HEK293 (cell line): ENCODE measurements around the gene KIF13A.
A peak's percentile ranks its signal among the peaks of the same experiment; 100 is the strongest.

ENCODE experiments used
- HOXD13 ChIP-seq: sonication (generic); formaldehyde crosslinking; IDR thresholded peaks from 2 replicates; pipeline ENCODE4 v1.8.0; 2022; ENCODE audit warnings: missing genetic modification reagents, borderline replicate concordance
- KLF1 ChIP-seq: fragments of 450-650 bp; formaldehyde crosslinking; IDR thresholded peaks from 2 replicates; pipeline ENCODE4 v1.5.1; 2016; ENCODE audit warnings: missing biosample characterization, missing genetic modification characterization
- MZF1 ChIP-seq: fragments of 450-650 bp; formaldehyde crosslinking; IDR thresholded peaks from 2 replicates; pipeline ENCODE4 v1.5.1; 2017; ENCODE audit warnings: missing biosample characterization, missing genetic modification characterization, borderline replicate concordance
- OSR2 ChIP-seq: fragments of 450-650 bp; formaldehyde crosslinking; IDR thresholded peaks from 2 replicates; pipeline ENCODE4 v1.5.1; 2016; ENCODE audit warnings: missing biosample characterization, missing genetic modification characterization
- REPIN1 ChIP-seq: fragments of 450-650 bp; formaldehyde crosslinking; IDR thresholded peaks from 2 replicates; pipeline ENCODE4 v1.5.1; 2017; ENCODE audit warnings: missing biosample characterization, missing genetic modification characterization, low read depth
- SCRT1 ChIP-seq: fragments of 450-650 bp; formaldehyde crosslinking; IDR thresholded peaks from 2 replicates; pipeline ENCODE4 v1.5.1; 2016; ENCODE audit warnings: missing biosample characterization, missing genetic modification characterization, borderline replicate concordance
- SCRT2 ChIP-seq: fragments of 450-650 bp; formaldehyde crosslinking; IDR thresholded peaks from 2 replicates; pipeline ENCODE4 v1.5.1; 2016; ENCODE audit warnings: missing biosample characterization, missing genetic modification characterization
- ZBTB26 ChIP-seq: fragments of 450-650 bp; formaldehyde crosslinking; optimal IDR thresholded peaks from 2 replicates; pipeline ENCODE3; 2016; ENCODE audit warnings: missing biosample characterization, mild to moderate bottlenecking, missing genetic modification characterization
- ZIC2 ChIP-seq: fragments of 450-650 bp; formaldehyde crosslinking; IDR thresholded peaks from 2 replicates; pipeline ENCODE4 v1.5.1; 2016; ENCODE audit warnings: missing biosample characterization, missing genetic modification characterization
- ZNF132 ChIP-seq: fragments of 450-650 bp; formaldehyde crosslinking; IDR thresholded peaks from 2 replicates; pipeline ENCODE4 v1.5.1; 2017; ENCODE audit warnings: missing biosample characterization, missing genetic modification characterization, borderline replicate concordance
- ZNF133 ChIP-seq: fragments of 450-650 bp; formaldehyde crosslinking; IDR thresholded peaks from 2 replicates; pipeline ENCODE4 v1.5.1; 2016; ENCODE audit warnings: missing biosample characterization, missing genetic modification characterization
- ZNF140 ChIP-seq: fragments of 450-650 bp; formaldehyde crosslinking; IDR thresholded peaks from 2 replicates; pipeline ENCODE4 v1.5.1; 2016; ENCODE audit warnings: missing biosample characterization, missing genetic modification characterization
- ZNF2 ChIP-seq: fragments of 450-650 bp; formaldehyde crosslinking; IDR thresholded peaks from 2 replicates; pipeline ENCODE4 v1.5.1; 2016; ENCODE audit warnings: missing biosample characterization, missing genetic modification characterization
- ZNF202 ChIP-seq: fragments of 450-650 bp; formaldehyde crosslinking; IDR thresholded peaks from 2 replicates; pipeline ENCODE4 v1.5.1; 2016; ENCODE audit warnings: missing biosample characterization, missing genetic modification characterization, borderline replicate concordance
- ZNF350 ChIP-seq: fragments of 450-650 bp; formaldehyde crosslinking; IDR thresholded peaks from 2 replicates; pipeline ENCODE4 v1.5.0; 2017; ENCODE audit warnings: missing biosample characterization, mild to moderate bottlenecking, missing genetic modification characterization
- ZNF426 ChIP-seq: fragments of 450-650 bp; formaldehyde crosslinking; IDR thresholded peaks from 2 replicates; pipeline ENCODE4 v1.5.1; 2017; ENCODE audit warnings: missing biosample characterization, missing genetic modification characterization, mild to moderate bottlenecking, inconsistent platforms, moderate library complexity
- ZNF433 ChIP-seq: fragments of 450-650 bp; formaldehyde crosslinking; IDR thresholded peaks from 2 replicates; pipeline ENCODE4 v1.5.1; 2016; ENCODE audit warnings: missing biosample characterization, missing genetic modification characterization, low read depth
- ZNF530 ChIP-seq: fragments of 450-650 bp; formaldehyde crosslinking; IDR thresholded peaks from 2 replicates; pipeline ENCODE4 v1.5.1; 2016; ENCODE audit warnings: low read depth, missing biosample characterization, missing genetic modification characterization
- ZNF623 ChIP-seq: fragments of 450-650 bp; formaldehyde crosslinking; IDR thresholded peaks from 2 replicates; pipeline ENCODE4 v1.5.1; 2016; ENCODE audit warnings: missing biosample characterization, missing genetic modification characterization
- ZNF658 ChIP-seq: fragments of 450-650 bp; formaldehyde crosslinking; IDR thresholded peaks from 2 replicates; pipeline ENCODE4; 2016; ENCODE audit warnings: missing biosample characterization, missing genetic modification characterization
- ZNF670 ChIP-seq: fragments of 450-650 bp; formaldehyde crosslinking; IDR thresholded peaks from 2 replicates; pipeline ENCODE4 v1.5.1; 2016; ENCODE audit warnings: missing biosample characterization, missing genetic modification characterization, low read depth
- ZNF692 ChIP-seq: fragments of 450-650 bp; formaldehyde crosslinking; IDR thresholded peaks from 2 replicates; pipeline ENCODE4 v1.5.1; 2016; ENCODE audit warnings: missing biosample characterization, missing genetic modification characterization
- ZNF701 ChIP-seq: fragments of 450-650 bp; formaldehyde crosslinking; IDR thresholded peaks from 2 replicates; pipeline ENCODE4 v1.5.1; 2016; ENCODE audit warnings: missing biosample characterization, missing genetic modification characterization
- ZNF776 ChIP-seq: fragments of 450-650 bp; formaldehyde crosslinking; IDR thresholded peaks from 2 replicates; pipeline ENCODE4 v1.5.0; 2017; ENCODE audit warnings: missing biosample characterization, missing genetic modification characterization, borderline replicate concordance
- ZNF777 ChIP-seq: fragments of 450-650 bp; formaldehyde crosslinking; IDR thresholded peaks from 2 replicates; pipeline ENCODE4 v1.5.1; 2017; ENCODE audit warnings: missing biosample characterization, missing genetic modification characterization, borderline replicate concordance
- ZNF792 ChIP-seq: fragments of 450-650 bp; formaldehyde crosslinking; IDR thresholded peaks from 2 replicates; pipeline ENCODE4 v1.5.1; 2016; ENCODE audit warnings: missing biosample characterization, missing genetic modification characterization
- ZSCAN18 ChIP-seq: fragments of 450-650 bp; formaldehyde crosslinking; IDR thresholded peaks from 2 replicates; pipeline ENCODE4 v1.5.1; 2016; ENCODE audit warnings: missing biosample characterization, missing genetic modification characterization
- TF ChIP-seq, protein P1 (sequence below): fragments of 450-650 bp; formaldehyde crosslinking; IDR thresholded peaks from 2 replicates; pipeline ENCODE4 v1.5.1; 2017; ENCODE audit warnings: missing biosample characterization, missing genetic modification characterization
- TF ChIP-seq, protein P2 (sequence below): fragments of 450-650 bp; formaldehyde crosslinking; IDR thresholded peaks from 2 replicates; pipeline ENCODE4 v1.5.1; 2016; ENCODE audit warnings: missing biosample characterization, missing genetic modification characterization, borderline replicate concordance
- TF ChIP-seq, protein P3 (sequence below): fragments of 450-650 bp; formaldehyde crosslinking; IDR thresholded peaks from 2 replicates; pipeline ENCODE4 v1.5.1; 2016; ENCODE audit warnings: missing biosample characterization, missing genetic modification characterization

Gene KIF13A

DNA sequence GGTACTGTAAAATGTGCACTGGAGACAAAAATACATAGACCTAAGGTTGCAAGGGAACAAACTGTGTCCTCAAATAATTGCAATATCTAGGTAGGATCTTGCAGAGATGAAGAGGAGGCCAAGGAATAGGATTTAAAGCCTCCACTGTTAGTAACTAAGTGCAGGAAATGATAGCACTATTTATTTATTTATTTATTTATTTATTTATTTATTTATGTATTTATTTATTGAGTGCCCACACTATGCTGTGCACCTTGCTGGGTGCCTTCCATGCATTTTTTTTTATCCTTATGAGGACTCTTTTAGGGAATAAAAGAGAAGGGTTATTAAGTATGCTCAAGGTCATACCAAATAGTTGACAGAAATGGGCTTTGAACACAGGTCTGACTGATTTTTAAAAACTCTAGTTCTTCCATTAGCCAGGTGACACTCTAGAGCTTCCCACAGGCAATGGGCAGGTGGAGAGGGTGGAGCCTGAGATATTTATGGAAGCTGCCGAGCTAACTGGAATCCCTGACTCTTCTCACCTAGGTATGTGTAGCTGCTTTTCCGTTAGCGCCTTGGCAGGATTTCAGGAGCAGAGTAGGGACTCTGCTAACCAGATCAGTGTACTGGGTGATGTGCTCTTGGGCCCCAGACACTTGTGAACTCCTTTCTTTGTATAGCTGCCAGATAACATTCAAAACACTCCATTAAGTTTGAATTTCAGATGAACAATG lies 268.0 kb downstream of the KIF13A start (continued):
- TF ChIP-seq ZNF202 (tag by site-specific recombination) (no peak), ZBTB26 (tag by site-specific recombination) (no peak), ZIC2 (tag by site-specific recombination) (no peak), ZNF692 (tag by site-specific recombination) (no peak), REPIN1 (no peak), ZNF670 (tag by site-specific recombination) (no peak), MZF1 (tag by site-specific recombination) (no peak), HOXD13 (no peak), ZNF777 (no peak), ZNF2 (tag by site-specific recombination) (no peak), ZNF350 (tag by site-specific recombination) (no peak), ZNF658 (no peak), ZNF132 (tag by site-specific recombination) (no peak), SCRT2 (no peak), OSR2 (no peak), ZSCAN18 (tag by site-specific recombination) (no peak), ZNF701 (no peak), ZNF792 (no peak), ZNF623 (tag by site-specific recombination) (peak; percentile 46), ZNF433 (0 out of 2 replicates have a peak, but pooled peaks have one; percentile 25), SCRT1 (tag by site-specific recombination) (no peak), ZNF776 (tag by site-specific recombination) (no peak), ZNF530 (tag by site-specific recombination) (no peak), ZNF133 (tag by site-specific recombination) (no peak), ZNF426 (peak; percentile 66), KLF1 (tag by site-specific recombination) (no peak), ZNF140 (tag by site-specific recombination) (peak; percentile 20; the same call in 1 of the 2 replicates)
- TF ChIP-seq, protein P1, sequence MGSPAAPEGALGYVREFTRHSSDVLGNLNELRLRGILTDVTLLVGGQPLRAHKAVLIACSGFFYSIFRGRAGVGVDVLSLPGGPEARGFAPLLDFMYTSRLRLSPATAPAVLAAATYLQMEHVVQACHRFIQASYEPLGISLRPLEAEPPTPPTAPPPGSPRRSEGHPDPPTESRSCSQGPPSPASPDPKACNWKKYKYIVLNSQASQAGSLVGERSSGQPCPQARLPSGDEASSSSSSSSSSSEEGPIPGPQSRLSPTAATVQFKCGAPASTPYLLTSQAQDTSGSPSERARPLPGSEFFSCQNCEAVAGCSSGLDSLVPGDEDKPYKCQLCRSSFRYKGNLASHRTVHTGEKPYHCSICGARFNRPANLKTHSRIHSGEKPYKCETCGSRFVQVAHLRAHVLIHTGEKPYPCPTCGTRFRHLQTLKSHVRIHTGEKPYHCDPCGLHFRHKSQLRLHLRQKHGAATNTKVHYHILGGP (tag by site-specific recombination): no peak
- TF ChIP-seq, protein P2, sequence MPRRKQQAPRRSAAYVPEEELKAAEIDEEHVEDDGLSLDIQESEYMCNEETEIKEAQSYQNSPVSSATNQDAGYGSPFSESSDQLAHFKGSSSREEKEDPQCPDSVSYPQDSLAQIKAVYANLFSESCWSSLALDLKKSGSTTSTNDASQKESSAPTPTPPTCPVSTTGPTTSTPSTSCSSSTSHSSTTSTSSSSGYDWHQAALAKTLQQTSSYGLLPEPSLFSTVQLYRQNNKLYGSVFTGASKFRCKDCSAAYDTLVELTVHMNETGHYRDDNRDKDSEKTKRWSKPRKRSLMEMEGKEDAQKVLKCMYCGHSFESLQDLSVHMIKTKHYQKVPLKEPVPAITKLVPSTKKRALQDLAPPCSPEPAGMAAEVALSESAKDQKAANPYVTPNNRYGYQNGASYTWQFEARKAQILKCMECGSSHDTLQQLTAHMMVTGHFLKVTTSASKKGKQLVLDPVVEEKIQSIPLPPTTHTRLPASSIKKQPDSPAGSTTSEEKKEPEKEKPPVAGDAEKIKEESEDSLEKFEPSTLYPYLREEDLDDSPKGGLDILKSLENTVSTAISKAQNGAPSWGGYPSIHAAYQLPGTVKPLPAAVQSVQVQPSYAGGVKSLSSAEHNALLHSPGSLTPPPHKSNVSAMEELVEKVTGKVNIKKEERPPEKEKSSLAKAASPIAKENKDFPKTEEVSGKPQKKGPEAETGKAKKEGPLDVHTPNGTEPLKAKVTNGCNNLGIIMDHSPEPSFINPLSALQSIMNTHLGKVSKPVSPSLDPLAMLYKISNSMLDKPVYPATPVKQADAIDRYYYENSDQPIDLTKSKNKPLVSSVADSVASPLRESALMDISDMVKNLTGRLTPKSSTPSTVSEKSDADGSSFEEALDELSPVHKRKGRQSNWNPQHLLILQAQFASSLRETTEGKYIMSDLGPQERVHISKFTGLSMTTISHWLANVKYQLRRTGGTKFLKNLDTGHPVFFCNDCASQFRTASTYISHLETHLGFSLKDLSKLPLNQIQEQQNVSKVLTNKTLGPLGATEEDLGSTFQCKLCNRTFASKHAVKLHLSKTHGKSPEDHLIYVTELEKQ (tag by site-specific recombination): no peak
- TF ChIP-seq, protein P3, sequence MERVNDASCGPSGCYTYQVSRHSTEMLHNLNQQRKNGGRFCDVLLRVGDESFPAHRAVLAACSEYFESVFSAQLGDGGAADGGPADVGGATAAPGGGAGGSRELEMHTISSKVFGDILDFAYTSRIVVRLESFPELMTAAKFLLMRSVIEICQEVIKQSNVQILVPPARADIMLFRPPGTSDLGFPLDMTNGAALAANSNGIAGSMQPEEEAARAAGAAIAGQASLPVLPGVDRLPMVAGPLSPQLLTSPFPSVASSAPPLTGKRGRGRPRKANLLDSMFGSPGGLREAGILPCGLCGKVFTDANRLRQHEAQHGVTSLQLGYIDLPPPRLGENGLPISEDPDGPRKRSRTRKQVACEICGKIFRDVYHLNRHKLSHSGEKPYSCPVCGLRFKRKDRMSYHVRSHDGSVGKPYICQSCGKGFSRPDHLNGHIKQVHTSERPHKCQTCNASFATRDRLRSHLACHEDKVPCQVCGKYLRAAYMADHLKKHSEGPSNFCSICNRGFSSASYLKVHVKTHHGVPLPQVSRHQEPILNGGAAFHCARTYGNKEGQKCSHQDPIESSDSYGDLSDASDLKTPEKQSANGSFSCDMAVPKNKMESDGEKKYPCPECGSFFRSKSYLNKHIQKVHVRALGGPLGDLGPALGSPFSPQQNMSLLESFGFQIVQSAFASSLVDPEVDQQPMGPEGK: no peak
